ENCODE measurements around the gene C10orf62.
"Not testable (repeated sequence)": the region's sequence is repeated elsewhere in the genome, so short reads cannot be mapped to it uniquely, and the experiment has no call there.

Gene C10orf62, protein sequence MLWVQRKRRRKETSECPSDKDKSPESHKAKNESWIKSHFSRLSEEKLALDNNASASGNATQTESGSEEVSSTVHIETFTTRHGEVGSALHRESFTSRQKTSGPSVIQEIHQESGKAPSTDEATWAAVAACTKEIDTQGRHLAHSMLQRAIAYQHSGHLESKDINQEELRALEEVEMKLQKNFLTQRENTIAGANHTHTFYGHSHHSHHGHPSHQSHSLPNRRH

DNA sequence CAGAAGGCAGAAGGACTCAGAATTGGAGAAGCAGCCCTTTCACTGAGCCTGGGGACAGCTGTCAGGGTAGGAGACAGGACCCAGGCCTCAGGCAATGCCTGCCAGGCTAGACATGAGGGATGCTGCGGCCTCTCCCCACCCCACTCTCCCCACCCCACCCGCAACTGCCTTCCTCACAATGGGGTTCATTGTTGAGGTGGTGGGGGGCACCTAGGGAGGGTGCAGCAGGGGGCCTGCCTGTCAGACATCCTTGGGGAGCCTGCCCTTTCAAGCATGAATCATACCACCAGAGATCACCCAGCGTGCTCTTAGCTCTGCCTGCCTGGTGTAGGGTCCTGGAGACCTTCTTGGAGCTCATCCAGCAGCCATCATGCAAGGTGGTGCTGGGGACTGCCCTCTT is at the start of gene C10orf62:
Gene C10orf62 (plus strand): TSS at position 243 of the 400 bp plus-strand sequence. CDS start 177 bp downstream, outside the sequence.
- DNase-seq, result no peak

DNA sequence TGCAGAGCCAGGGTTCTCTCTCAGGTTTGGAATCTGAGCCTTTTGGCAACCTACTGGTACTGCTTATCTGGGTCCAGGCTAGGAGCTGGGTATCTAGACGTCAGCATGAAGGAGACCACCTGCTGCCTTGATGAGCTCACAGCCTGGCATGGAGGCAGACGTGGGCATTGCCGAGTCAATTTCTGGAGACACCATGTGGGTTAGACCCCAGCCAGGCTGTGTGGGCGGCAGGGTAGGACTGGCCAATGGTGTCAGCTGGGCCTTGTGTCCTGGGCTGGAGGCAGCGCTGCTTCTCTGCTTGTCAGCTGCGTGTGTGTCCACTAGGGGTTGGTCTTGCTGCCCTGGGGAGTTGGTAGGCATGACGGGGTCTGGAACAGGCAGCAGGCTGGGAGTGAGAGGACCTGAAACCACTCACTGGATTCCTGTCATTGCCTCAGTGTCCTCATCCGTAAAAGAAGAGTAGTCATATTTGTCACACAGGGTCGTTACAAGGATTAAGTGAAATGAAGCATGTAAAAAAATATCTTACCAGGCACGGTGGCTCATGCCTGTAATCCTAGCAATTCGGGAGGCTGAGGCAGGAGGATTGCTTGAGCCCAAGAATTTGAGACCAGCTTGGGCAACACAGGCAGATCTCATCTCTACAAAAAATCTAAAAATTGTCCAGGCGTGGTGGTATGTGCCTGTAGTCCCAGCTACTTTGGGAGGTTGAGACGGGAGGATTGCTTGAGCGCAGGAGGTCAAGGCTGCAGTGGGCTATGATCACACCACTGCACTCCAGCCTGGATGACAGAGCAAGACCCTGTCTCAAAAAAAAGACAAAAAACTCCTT is 48.6 kb upstream of the C10orf62 start:
- no peak for DNase-seq

DNA sequence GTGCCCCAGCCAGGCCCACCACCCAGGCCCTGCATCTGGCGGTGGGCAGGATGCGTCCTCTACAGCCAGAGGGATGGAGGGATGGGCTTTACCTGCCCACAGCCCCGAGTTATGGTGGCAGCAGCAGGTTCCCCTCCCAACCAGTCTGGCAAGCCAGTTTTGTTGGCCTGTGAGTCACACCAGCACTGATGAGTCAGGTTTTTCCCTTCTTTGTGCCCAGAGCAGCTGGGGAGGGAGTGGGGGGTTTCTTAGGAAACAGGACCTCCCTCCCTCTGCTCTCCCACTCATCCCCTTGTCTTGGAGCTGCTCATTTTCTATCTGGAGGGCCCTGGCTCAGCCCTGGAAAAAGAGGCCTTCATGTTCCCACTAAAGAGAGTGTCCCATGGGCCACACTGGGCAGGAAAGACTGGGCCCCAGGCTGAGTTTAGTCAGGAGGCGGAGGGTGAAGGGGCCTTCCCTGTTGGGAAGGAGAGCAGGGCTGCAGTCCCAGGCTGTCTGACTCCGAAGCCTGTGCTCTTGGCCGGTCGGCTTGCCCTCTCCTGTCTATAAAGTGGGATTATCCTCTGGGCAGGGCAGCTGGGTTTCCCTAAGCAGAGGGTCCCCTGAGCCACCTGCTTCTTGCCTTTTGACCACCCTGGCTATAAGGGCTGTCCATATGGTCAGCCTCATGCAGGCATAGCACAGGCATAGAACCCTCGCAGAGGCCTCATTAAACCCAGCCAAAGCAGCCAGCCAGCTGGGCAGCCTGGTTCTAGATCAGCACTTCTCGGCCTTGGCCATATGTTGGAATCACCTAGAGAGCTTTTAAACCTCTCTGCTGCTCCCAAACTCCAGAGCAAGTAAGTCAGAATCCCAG is 47.1 kb upstream of the C10orf62 start:
- DNase-seq, result no peak

DNA sequence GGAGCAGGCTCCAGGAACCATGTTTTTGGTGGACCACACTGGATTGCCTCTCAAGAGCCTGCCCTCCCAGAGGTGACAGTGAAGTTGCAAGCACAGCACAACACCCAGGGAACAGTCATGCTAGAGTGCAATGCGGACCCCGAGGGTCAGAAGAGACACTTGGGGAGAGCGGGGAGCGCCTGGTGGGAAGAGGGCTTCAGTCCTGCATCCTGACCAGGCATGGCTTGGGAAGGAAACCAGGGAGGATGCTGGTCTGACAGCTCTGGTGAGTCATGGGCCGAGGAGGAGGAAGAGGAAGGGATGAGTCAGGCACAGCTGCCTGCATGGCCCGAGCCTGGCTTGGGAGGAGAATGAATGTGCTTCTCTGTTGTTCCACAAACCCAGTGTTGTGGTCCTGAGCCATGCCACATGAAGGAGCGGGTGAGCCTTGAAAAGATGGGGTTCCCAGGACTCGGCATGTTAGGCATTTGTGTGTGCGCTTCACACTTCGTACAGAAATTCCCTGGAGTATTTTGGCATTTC is 46.4 kb upstream of the C10orf62 start:
- DNase-seq, result no peak

DNA sequence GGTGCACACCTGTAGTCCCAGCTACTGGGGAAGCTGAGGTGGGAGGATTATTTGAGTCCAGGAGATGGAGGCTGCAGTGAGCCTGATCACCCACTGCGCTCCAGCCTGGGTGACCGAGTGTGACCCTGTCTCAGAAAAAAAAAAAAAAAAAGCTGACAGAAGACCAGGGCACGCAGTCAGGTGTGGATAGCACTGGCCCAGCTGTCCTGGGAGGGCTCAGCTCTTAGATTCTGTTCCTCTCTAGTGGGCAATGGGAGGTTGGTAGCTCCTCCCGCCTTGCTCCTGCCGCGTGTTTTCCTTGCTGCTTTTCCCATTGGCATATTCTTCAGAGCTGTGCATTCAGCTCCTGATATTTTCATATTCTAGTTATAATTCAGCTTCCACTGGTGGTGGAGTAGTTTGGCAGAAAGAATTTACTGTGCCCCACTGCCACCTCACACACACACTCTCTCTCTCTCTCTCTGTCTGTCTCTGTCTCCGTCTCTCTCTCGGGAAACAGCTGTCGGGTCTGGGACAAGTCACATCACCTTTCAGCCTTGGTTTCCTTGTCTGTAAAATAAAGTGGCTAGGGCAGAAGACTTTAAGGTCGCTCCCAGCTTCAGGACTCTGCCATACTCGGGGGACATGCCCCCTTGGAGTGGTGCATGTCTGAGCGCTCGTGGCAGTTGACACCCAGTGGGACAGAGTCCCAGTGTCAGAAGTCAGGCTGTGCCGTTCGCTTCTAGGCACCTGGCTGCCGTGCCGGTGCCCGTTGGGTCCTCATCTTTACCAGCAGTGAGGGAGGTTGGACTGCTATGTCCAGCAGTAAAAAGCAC is 42.9 kb upstream of the C10orf62 start:
- DNase-seq, result no peak

DNA sequence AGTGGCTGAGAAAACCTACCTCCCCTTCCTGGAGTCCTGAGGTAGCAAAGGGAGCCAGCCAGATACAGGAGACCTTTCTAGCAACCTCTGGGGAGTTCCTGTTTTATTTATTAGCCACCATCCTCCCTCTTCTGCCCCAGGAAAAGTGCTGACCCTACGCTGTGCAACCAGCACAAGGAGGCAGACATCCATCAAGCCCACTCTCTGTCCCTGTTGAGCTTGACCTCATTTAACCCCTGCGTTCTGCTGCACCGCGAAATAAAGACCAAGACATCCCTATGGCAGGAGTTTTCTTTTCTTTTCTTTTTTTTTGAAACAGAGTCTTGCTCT is 42.3 kb upstream of the C10orf62 start:
- no peak for DNase-seq

DNA sequence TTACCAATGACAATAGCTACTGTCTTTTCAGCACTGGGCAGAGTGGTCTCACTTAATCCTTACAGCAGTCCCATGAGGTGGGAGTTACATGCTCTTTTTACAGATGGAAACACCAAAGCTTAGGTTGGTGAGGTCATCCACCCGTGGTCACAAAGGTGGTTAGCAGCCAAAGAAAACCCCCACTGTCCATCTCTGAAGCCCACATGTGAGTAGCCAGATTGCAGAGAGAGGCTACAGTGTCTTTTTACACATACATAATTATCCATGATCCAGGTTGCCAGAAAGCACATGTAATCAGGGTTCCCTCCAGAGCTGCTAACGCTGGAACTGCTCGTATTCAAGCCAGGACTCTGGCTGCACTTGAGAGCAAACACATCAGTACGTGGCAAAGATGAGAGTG is 41.6 kb upstream of the C10orf62 start:
- no peak for DNase-seq

DNA sequence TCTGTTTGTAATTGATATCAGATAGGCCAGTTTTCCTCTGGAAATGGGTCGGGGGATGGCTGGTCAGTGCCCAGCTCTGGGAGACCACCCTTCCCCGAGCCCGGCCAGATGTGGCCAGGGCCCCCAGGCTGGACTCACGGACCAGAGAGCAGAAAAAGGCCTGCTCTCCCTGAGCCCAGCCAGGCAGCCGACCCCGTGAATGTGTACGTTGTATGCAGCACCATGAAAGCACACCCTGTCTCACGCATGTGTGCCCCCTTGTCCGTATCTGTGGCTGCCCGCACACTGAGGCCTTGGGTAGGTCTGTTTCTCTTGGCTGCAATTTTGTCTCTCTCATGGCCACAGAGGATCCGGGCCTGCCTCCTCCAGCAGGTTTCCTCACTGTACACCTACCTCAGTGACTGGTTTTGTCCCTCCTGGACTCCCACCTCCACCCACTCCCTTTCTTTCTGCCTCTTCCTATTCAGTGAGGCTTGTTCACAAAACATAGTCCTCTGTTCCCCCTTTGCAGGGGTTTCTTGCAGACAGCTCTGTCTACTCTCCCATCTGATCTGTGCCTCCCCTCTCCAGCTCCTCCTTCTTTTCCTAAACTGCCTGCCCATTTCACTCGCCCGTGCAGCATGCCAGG is 40.6 kb upstream of the C10orf62 start:
- DNase-seq, result no peak

DNA sequence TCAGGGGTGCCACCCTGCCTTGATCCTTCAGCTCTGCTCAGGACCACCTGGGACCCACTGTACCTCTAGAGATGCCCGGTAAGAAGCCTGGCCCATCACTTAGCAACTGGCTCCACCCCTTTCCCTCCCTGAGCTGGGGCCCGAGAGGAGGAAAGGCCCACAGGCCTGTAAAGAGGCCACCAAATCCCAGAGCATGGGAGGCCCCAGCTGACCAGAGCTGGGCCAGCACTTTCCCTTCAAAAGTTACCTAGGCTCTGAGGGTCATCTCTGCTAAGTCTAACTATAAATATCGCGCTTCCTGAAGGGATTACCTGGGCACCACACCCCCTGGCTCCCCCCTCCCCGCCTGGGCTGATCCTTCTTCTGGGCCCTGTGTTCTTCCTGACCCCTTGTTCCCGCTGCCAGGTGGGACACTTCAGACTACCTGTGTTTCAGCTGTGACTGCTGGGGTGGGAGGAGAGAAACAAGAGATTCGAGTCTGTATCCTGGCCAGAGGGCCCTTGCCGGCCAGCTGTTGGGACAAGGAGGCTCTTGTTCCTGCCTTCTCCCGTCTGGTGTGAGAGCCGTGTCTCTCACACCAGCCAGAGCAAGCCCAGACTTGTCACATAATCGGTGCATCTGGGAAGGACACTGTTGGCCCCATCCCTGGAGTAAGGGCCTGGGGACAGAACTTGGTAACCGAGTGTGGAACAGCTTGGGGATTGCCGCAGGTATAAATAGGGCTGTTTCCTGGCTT is 39.8 kb upstream of the C10orf62 start:
- no peak for DNase-seq

DNA sequence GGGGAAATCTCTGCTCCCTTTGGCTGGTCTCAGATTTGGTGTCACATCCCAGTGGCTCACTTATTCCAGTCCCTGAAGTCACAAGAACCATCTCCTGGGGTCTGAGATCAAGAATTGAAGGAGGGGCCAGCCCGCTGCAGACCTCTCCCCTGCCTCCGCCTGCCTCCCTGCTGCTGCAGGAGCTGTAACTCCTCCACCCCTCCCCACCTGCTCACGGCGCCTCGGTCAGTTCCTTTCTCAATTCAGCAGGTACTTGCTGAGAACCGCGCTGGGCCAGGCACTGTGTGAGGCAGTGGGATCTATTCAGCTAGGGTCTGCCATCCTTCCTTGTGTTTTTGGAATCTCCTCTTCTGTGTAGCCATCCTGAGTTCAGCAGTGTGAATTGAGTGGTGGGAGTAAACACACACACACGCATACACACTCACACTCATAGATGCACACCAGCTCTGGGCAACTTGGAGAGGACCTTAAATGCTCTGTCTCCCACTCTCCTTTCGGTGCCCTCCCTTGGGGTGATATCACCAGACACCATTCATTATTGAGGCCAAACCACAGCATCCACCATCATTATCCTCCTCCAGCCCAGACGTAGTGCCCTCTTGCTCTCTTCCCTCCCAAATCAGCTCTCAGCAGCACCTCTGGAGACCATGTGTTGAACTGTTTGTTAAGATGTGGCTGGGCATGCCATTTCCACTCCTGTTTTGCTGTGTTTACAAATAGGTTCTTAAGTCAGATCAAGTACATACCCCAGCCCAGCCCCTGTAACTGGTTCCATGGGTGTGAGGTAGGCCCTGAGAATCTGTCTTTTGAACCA is 39.0 kb upstream of the C10orf62 start:
- no peak for DNase-seq

DNA sequence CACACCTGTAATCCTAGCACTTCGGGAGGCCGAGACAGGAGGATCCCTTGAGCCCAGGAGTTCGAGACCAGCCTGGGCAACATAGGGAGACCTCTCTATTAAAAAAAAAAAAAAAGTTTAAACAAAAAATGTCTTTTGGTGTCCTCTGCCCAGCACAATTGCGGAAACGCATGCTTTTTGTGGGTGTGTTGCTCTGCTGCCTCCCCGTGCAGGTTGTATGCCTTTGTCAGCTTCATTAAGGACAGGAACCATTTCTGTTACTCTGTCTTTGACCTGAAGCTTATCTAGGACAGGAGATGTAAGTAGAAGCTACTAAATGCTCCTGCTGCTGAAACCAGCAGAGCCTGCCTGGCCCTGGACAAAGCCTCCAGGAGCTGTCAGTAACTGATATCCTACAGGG is 38.2 kb upstream of the C10orf62 start:
- DNase-seq, result no peak

DNA sequence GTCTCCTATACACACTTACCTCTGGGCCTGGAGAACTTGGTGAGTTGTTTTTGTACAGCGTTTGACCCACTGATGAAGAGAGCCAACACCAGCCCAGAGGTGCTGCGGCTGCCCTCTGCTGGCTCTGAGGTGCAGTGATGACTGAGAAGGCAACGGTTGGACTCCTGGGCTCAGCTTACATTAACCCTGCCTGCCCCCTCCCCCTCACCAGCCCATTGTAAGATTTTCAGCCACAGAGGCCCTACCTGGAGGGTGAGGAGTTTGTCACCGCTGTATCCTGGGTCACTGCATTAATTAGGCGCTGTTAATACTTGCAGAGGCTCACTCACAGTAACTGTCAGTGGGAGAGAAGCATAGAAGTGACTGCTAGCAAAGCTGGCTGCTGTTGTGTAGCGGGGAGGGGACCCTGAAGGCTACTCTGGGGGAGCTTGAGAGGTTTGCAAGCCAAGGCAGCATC is 35.9 kb upstream of the C10orf62 start:
- peak in 1 of 2 experiments; percentile 13 for DNase-seq

DNA sequence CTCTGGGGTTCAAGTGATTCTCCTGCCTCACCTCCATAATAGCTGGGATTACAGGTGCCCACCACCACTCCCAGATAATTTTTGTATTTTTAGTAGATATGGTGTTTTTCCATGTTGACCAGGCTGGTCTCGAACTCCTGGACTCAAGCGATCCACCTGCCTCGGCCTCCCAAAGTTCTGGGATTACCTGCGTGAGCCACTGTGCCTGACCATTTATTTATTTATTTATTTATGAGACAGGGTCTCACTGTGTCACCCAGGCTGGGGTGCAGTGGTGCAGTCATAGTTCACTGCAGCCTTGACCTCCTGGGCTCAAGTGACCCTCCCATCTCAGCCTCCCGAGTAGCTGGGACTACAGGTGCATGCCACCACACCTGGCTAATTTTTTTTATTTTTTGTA is 35.2 kb upstream of the C10orf62 start:
- not testable (repeated sequence) for DNase-seq

DNA sequence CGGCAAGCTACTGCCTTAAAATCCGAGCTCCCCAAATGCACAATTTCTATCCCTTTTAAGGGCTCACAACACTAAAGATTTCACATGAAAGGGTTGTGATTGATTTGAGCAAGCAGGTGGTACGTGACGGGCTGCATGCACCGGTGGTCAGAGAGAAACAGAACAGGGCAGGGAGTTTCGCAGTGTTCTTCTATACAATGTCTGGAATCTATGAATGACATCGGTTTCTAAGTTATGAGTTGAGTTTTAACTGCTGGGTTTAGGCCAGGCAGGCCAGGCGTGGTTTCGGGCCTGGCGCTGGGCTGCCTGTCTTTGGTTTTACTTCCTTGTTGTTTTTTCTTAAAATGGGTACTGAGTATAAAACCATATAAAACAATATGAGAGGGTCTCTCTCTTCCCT is 34.0 kb upstream of the C10orf62 start:
- DNase-seq, result not testable (repeated sequence)

DNA sequence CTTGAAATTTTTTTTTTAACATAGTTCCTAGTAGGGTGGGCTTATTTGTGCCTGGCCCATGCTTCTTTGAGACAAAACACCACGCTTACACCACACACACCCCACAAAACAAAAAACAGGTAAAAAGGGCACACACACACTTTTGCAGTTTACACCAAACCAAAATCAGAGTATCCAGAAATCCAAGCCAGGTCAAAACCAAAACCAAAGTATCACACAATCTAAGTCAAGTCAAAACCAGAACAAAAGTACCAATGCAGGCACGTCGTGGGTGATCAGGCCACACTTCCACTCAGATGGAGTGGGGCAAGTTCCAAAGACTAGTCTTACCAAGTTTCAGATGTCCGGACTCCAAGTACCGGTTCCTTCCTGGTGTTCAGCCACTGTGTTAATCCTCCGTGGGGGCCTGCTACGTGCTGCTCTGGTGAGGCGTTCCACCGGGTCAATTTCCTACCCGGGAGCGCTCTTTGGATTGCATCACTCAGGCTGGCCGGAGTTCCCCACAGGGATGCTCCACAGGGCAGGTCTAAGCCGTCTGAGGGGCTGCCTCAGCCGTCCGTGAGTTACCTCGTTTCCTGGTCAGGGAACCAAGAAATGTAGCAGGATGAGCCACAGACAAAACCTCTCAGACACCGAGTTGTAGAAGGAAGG is 28.7 kb upstream of the C10orf62 start:
- not testable (repeated sequence) for DNase-seq

DNA sequence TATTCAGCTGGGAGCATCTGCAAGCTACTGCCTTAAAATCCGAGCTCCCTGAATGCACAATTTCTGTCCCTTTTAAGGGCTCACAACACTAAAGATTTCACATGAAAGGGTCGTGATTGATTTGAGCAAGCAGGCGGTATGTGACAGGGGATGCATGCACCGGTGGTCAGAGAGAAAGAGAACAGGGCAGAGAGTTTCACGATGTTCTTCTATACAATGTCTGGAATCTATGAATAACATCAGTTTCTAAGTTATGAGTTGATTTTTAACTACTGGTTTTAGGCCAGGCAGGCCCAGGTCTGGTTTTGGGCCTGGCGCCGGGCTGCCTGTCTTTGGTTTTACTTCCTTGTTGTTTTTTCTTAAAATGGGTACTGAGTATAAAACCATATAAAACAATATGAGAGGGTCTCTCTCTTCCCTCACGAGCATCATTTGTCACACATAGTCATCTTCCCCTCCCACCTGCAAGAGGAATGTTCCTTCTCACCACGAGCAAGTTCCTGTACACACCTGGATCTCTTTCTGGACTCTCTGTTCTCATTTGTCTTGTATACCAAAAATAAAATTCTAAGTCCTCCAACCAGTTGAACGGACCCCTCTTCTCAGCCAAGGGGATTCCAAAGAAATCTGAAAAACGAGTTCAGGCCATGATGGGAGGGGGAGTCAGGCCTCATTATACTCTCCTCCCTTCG is 28.0 kb upstream of the C10orf62 start:
- not testable (repeated sequence) for DNase-seq

DNA sequence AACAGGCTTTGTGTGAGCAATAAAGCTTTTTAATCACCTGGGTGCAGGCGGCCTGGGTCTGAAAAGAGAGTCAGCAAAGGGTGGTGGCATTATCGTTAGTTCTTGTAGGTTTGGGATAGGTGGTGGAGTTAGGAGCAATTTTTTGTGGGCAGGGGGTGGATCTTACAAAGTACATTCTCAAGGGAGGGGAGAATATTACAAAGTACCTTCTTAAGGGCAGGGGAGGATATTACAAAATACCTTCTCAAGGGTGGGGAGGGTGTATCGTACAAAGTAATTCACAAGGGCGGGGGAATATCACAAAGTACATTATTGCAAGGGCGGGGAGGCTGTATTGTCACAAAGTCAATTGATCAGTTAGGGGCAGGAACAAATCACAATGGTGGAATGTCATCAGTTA is 27.2 kb upstream of the C10orf62 start:
- DNase-seq, result not testable (repeated sequence)

DNA sequence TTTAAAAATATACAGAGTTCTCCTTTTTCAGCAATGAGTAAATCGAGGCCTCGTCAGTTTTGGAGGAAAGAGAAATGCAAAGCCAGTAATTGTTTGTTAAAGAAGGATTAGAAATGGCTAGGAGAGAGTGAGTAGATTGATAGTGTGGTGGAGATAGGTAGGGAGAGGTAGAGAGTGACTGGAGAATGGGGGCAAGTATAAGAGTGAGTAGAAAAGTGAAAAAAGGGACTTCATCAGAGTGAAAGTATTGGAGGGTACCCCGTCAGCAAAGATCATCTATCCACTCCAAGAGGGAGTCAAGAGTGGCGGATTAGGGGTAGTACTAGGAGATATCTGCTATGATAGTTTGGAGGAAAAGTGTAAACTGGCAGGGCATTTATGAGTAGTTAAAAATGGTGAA is 26.2 kb upstream of the C10orf62 start:
- no peak for DNase-seq

DNA sequence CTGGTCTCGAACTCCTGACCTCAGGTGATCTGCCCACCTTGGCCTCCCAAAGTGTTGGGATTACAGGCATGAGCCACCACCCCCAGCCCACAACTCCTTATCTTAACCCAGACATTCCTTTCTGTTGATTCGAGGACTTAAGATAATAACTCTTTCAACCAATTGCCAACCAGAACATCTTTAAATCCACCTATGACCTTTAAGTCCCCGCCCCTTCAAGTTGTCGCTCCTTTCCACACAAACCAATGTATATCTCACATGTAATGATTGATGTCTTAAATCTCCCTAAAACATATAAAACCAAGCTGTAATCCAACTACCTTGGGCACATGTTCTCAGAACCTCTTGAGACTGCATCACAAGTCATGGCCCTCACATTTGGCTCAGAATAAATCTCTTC is 24.7 kb upstream of the C10orf62 start:
- no peak for DNase-seq
